ENCODE results near the gene PTOV1.

The PTOV1 gene

GRCh38 chr19:49845414-49845813 is 5.5 kb upstream of the PTOV1 start:
- no peak for DNase-seq

GRCh38 chr19:49846408-49846807 is 4.6 kb upstream of the PTOV1 start:
- DNase-seq, result no peak

GRCh38 chr19:49847731-49848696 is 2.9 kb upstream of the PTOV1 start:
- no peak for DNase-seq

GRCh38 chr19:49848938-49849337 is 2.0 kb upstream of the PTOV1 start:
- no peak for DNase-seq

GRCh38 chr19:49849433-49850220 is 1.3 kb upstream of the PTOV1 start:
- DNase-seq, result no peak

GRCh38 chr19:49850221-49850486 is 805 bp upstream of the PTOV1 start:
- no peak for DNase-seq

- DNase-seq, result peak; percentile 66
These were observed 699 bp downstream of the PTOV1 start for GRCh38 chr19:49851456-49852259.

GRCh38 chr19:49852631-49853126 is 1.7 kb downstream of the PTOV1 start:
- DNase-seq, result no peak

GRCh38 chr19:49853852-49854377 is 3.0 kb downstream of the PTOV1 start:
- DNase-seq, result no peak

GRCh38 chr19:49854378-49855263 is 3.7 kb downstream of the PTOV1 start:
- no peak for DNase-seq

- no peak for DNase-seq
These were observed 4.3 kb downstream of the PTOV1 start for GRCh38 chr19:49855277-49855675.

GRCh38 chr19:49855676-49856573 is 5.0 kb downstream of the PTOV1 start:
- DNase-seq, result no peak

- no peak for DNase-seq
These were observed 5.6 kb downstream of the PTOV1 start for GRCh38 chr19:49856574-49857021.

GRCh38 chr19:49857061-49857837 is 6.3 kb downstream of the PTOV1 start:
- DNase-seq, result no peak

- DNase-seq, result no peak
These were observed 6.8 kb downstream of the PTOV1 start for GRCh38 chr19:49857838-49858087.

GRCh38 chr19:49858088-49858985 is 7.4 kb downstream of the PTOV1 start:
- DNase-seq, result no peak

GRCh38 chr19:49859682-49860335 is 8.8 kb downstream of the PTOV1 start:
- no peak for DNase-seq

- DNase-seq, result no peak
These were observed 9.6 kb downstream of the PTOV1 start for GRCh38 chr19:49860336-49861102.

Measured in NCI-H1436 (cell line).